ENCODE measurements around the gene NPIPB8. TPM values are rescaled to one million over a fixed set of nuclear protein-coding genes. Genes with fewer than 3 reads are reported as not detected.
"Not testable (repeated sequence)": the region's sequence is repeated elsewhere in the genome, so short reads cannot be mapped to it uniquely, and the experiment has no call there.

Gene NPIPB8
- total RNA-seq: 1 to 10 TPM in 2 of 4 donors, not detected in 2; 1.3 to 2.4 TPM

- not testable (repeated sequence) for DNase-seq (ENCODE audit: low spot score in 2 of 2); H3K27me3 ChIP-seq; H3K4me3 ChIP-seq; H3K4me1 ChIP-seq; H3K36me3 ChIP-seq; H3K27ac ChIP-seq; H3K9me3 ChIP-seq
- WGBS, 2 donors: 78 to 80% methylated on average over 1 of the region's 1 CpG
Observed at GRCh38 chr16:28637765-28638164, at the start of gene NPIPB8. TSS of gene NPIPB8 (plus strand) at chr16:28638065. CDS start at chr16:28638361, 296 bp downstream.

DNA sequence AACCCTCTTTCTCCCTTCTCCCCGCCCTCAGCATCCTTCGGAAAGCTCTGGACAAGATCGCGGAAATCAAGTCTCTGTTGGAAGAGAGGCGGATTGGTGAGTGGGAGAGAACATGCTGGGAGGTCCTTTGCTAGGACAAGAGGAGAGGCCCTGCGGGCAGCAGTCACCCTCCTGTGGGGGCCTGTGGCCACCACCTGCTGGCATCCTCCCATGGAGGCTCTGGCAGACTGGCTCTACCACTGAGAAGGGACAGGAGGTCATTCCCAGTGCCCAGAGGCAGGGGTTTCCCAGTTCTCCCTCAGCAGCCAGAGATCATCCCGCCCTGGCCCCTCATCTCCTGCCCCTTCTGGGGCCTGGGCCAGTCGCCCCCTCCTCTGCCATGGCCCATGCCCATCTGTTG lies 48.8 kb upstream of the NPIPB8 start:
- H3K27ac ChIP-seq: no peak overlapping the region
- H3K4me1 ChIP-seq: no peaks in the 10 kb centered on the region
- no peak for TF ChIP-seq POLR2A (IDR thresholded peaks at IDR 0.05)
- TF ChIP-seq EP300 (IDR thresholded peaks at IDR 0.05): no peak
- TF ChIP-seq CTCF (IDR thresholded peaks at IDR 0.05): no peak
- WGBS, 2 donors: 84 to 88% methylated on average over 8 of the region's 8 CpGs
- no peaks in the 10 kb centered on the region for H3K27me3 ChIP-seq
- no peaks in the 10 kb centered on the region for H3K9me3 ChIP-seq
- DNase-seq (ENCODE audit: low spot score in 2 of 2): no peak
- H3K4me3 ChIP-seq: no peak overlapping the region
- H3K36me3 ChIP-seq: peaks cover 0 to 90% (median 3%) of the 10 kb centered on the region in 3 donors

- no peak overlapping the region for H3K4me3 ChIP-seq
- H3K9me3 ChIP-seq: no peaks in the 10 kb centered on the region
- no peak overlapping the region for H3K27ac ChIP-seq
- H3K36me3 ChIP-seq: peaks cover 0 to 83% (median 3%) of the 10 kb centered on the region in 3 donors
- no peaks in the 10 kb centered on the region for H3K27me3 ChIP-seq
- TF ChIP-seq EP300 (IDR thresholded peaks at IDR 0.05) (no peak), POLR2A (IDR thresholded peaks at IDR 0.05) (no peak), CTCF (IDR thresholded peaks at IDR 0.05) (no peak)
- 90 to 95% methylated on average over 12 to 13 of the region's 13 CpGs for WGBS, 2 donors
- H3K4me1 ChIP-seq: no peaks in the 10 kb centered on the region
- DNase-seq (ENCODE audit: low spot score in 2 of 2): no peak
Observed at GRCh38 chr16:28589930-28590329, 47.9 kb upstream of the NPIPB8 start.

GRCh38 chr16:28590384-28591340 lies 47.2 kb upstream of the NPIPB8 start:
- Histone ChIP-seq H3K4me3 (no peak overlapping the region), H3K27me3 (no peaks in the 10 kb centered on the region), H3K27ac (no peak overlapping the region), H3K4me1 (no peaks in the 10 kb centered on the region), H3K36me3 (peaks cover 0 to 76% (median 3%) of the 10 kb centered on the region in 3 donors), H3K9me3 (no peaks in the 10 kb centered on the region)
- DNase-seq (ENCODE audit: low spot score in 2 of 2): no peak
- WGBS, 2 donors: 86 to 92% methylated on average over 6 to 22 of the region's 22 CpGs
- TF ChIP-seq EP300 (IDR thresholded peaks at IDR 0.05) (no peak), CTCF (IDR thresholded peaks at IDR 0.05) (no peak), POLR2A (IDR thresholded peaks at IDR 0.05) (no peak)

DNA sequence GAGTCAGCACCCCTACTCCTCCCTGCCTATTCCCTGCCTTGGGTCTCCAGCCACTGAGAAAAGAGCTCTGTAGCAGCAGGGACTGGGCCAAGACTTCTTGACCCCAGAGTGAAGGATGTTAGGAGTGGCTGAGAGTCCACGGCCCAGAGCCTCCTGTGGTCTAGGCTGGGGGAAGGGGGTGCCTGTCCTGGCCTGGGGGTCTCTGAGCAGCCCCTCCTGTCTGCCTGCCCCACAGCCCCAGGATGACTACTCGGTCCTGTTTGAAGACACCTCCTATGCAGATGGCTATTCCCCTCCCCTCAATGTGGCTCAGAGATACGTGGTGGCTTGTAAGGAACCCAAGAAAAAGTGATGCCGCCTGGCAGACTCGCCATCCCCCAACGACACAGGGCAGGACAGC lies 46.5 kb upstream of the NPIPB8 start:
- Histone ChIP-seq H3K36me3 (peaks cover 0 to 69% (median 3%) of the 10 kb centered on the region in 3 donors), H3K27ac (no peak overlapping the region), H3K27me3 (no peaks in the 10 kb centered on the region), H3K4me1 (peaks cover 0 to 2% (median 0%) of the 10 kb centered on the region in 4 donors), H3K4me3 (no peak overlapping the region), H3K9me3 (no peaks in the 10 kb centered on the region)
- WGBS, 2 donors: 84 to 97% methylated on average over 6 of the region's 6 CpGs
- no peak for DNase-seq (ENCODE audit: low spot score in 2 of 2)
- TF ChIP-seq EP300 (IDR thresholded peaks at IDR 0.05) (no peak), CTCF (IDR thresholded peaks at IDR 0.05) (no peak), POLR2A (IDR thresholded peaks at IDR 0.05) (no peak)
